Osteocyte (in vitro differentiated cells): ENCODE data around the gene ZBTB11. TPM values are rescaled to one million over a fixed set of nuclear protein-coding genes. Genes with fewer than 3 reads are reported as not detected.
"Not testable (repeated sequence)": the region's sequence is repeated elsewhere in the genome, so short reads cannot be mapped to it uniquely, and the experiment has no call there.

Source experiments
- DNase-seq: peaks from one replicate; pipeline ENCODE4 v3.0.0; 2021; ENCODE audit warnings: mixed read lengths; ENCODE audit not compliant: unreplicated experiment; ENCODE audit errors: extremely low spot score
- H3K27ac Mint-ChIP-seq: one replicate; pipeline ENCODE4 v1.8.0; 2021; ENCODE audit warnings: mild to moderate bottlenecking, mixed read lengths; ENCODE audit not compliant: unreplicated experiment
- H3K27me3 Mint-ChIP-seq: one replicate; pipeline ENCODE4 v1.8.0; 2021; ENCODE audit warnings: mixed read lengths; ENCODE audit not compliant: unreplicated experiment
- H3K36me3 Mint-ChIP-seq: one replicate; pipeline ENCODE4 v1.8.0; 2021; ENCODE audit warnings: mixed read lengths; ENCODE audit not compliant: unreplicated experiment
- H3K4me1 Mint-ChIP-seq: one replicate; pipeline ENCODE4 v1.8.0; 2021; ENCODE audit warnings: mixed read lengths; ENCODE audit not compliant: unreplicated experiment
- H3K4me3 Mint-ChIP-seq: one replicate; pipeline ENCODE4 v1.8.0; 2021; ENCODE audit warnings: mild to moderate bottlenecking, moderate library complexity, mixed read lengths; ENCODE audit not compliant: unreplicated experiment
- H3K9me3 Mint-ChIP-seq: one replicate; pipeline ENCODE4 v1.8.0; 2021; ENCODE audit warnings: mixed read lengths; ENCODE audit not compliant: unreplicated experiment
- CTCF ChIP-seq: fragments of 200-600 bp; sonication (generic); IDR thresholded peaks from 2 replicates; pipeline ENCODE4 v1.5.0; 2021; ENCODE audit warnings: antibody characterized with exemption, mild to moderate bottlenecking, moderate library complexity
- total RNA-seq: library from RNA; stranded (reverse); gene quantifications from 2 replicates; pipeline ENCODE4 v1.2.1, GENCODE V29; 2021

The ZBTB11 gene
- total RNA-seq, 1 donor from 2014 or later = 15.3 TPM

- peak overlapping the region; percentile 99 for H3K4me3 Mint-ChIP-seq
- DNase-seq = no peak
- H3K27ac Mint-ChIP-seq = peak overlapping the region; percentile 99
- H3K36me3 Mint-ChIP-seq = peaks cover 19% of the 10 kb centered on the region
- H3K9me3 Mint-ChIP-seq = no peaks in the 10 kb centered on the region
- peaks cover 27% of the 10 kb centered on the region for H3K4me1 Mint-ChIP-seq
- H3K27me3 Mint-ChIP-seq = no peaks in the 10 kb centered on the region
- TF ChIP-seq CTCF = no peak
These were observed 10.4 kb upstream of the ZBTB11 start for GRCh38 chr3:101687142-101687931.

GRCh38 chr3:101685870-101686307 is 9.0 kb upstream of the ZBTB11 start:
- Mint-ChIP-seq H3K36me3 (peaks cover 32% of the 10 kb centered on the region), H3K27ac (peak overlapping the region; percentile 99), H3K27me3 (no peaks in the 10 kb centered on the region), H3K4me1 (peaks cover 27% of the 10 kb centered on the region), H3K4me3 (peak overlapping the region; percentile 99), H3K9me3 (no peaks in the 10 kb centered on the region)
- no peak for TF ChIP-seq CTCF
- DNase-seq = no peak

GRCh38 chr3:101685050-101685400 is 8.1 kb upstream of the ZBTB11 start:
- Mint-ChIP-seq H3K4me1 (peaks cover 27% of the 10 kb centered on the region), H3K9me3 (no peaks in the 10 kb centered on the region), H3K27ac (peak overlapping the region; percentile 99), H3K36me3 (peaks cover 39% of the 10 kb centered on the region), H3K27me3 (no peaks in the 10 kb centered on the region), H3K4me3 (peak overlapping the region; percentile 99)
- TF ChIP-seq CTCF = no peak
- no peak for DNase-seq

- Mint-ChIP-seq H3K4me1 (peaks cover 31% of the 10 kb centered on the region), H3K4me3 (no peak overlapping the region), H3K27me3 (no peaks in the 10 kb centered on the region), H3K27ac (no peak overlapping the region), H3K9me3 (no peaks in the 10 kb centered on the region), H3K36me3 (peaks cover 39% of the 10 kb centered on the region)
- no peak for TF ChIP-seq CTCF
- DNase-seq = no peak
These were observed 3.5 kb upstream of the ZBTB11 start for GRCh38 chr3:101680466-101680865.

GRCh38 chr3:101678837-101679236 is 1.9 kb upstream of the ZBTB11 start:
- H3K27ac Mint-ChIP-seq, DNase-seq, H3K27me3 Mint-ChIP-seq, H3K9me3 Mint-ChIP-seq, H3K4me3 Mint-ChIP-seq: not testable (repeated sequence)
- Mint-ChIP-seq H3K36me3 (peaks cover 31% of the 10 kb centered on the region), H3K4me1 (peaks cover 35% of the 10 kb centered on the region)
